Pancreas (tissue), 10 donors: ENCODE measurements around the gene ZNF423. TPM values are rescaled to one million over a fixed set of nuclear protein-coding genes. Genes with fewer than 3 reads are reported as not detected.

ENCODE experiments used
- ATAC-seq, 4 donors: fragments of 200-7000 bp; cut with Tn5 transposase; one replicate each; pipeline versions ENCODE4 v1.8.0 to v1.9.1; 2020; ENCODE audit warnings: mild to moderate bottlenecking in 4 of 4, moderate library complexity in 4 of 4
- DNase-seq, 6 donors: peaks; one replicate each; pipeline ENCODE4 v3.0.0-alpha.2; 2020
- FAIRE-seq: peaks from 2 replicates; lab custom pipeline; 2012; peaks lifted over from hg19 to GRCh38; lab: Jason Lieb, UNC
- H3K27ac ChIP-seq, 4 donors: fragments of 200-600 bp; sonication (generic); 1 replicate in 3 of 4; 2 replicates in 1 of 4; pipeline versions ENCODE4 v1.5.0 to v1.8.0; 2020
- H3K27me3 ChIP-seq, 4 donors: fragments of 200-600 bp; one replicate each; pipeline ENCODE4 v1.8.0; 2021
- H3K36me3 ChIP-seq, 3 donors: fragments of 200-600 bp; sonication (generic) in 1 of 3; one replicate each; pipeline versions ENCODE4 v1.5.0 to v1.8.0; 2020 to 2021
- H3K4me1 ChIP-seq, 3 donors: fragments of 200-600 bp; one replicate each; pipeline ENCODE4 v1.8.0; 2021
- H3K4me3 ChIP-seq, 4 donors: fragments of 200-600 bp; sonication (generic) in 2 of 4; one replicate each; pipeline versions ENCODE4 v1.5.0 to v1.8.0; 2020 to 2021
- H3K9me3 ChIP-seq, 4 donors: fragments of 200-600 bp; one replicate each; pipeline ENCODE4 v1.8.0; 2021
- WGBS, 2 donors: extraction: QIAGEN DNeasy Blood & Tissue Kit; methylation state at CpG; one replicate each; pipeline ENCODE4 v1.1.7; 2013; 5-methylcytosine and 5-hydroxymethylcytosine counted together
- intact Hi-C, 3 donors: fragments of 100-400 bp; cut with DNase I; formaldehyde crosslinking; loops; one replicate each; pipeline versions ENCODE4 v1.11.1 to v1.14.2; 2022
- polyA plus RNA-seq, 2 donors: library from polyadenylated mRNA; stranded (reverse); fragments of 200-250 nt; gene quantifications; one replicate each; pipeline ENCODE4 v1.2.3, GENCODE V29; 2013
- total RNA-seq, 6 donors: library from RNA; stranded (reverse); fragmentation: NEBNext Ultra II Directional in 4 of 6; extraction: Animal tissue kit (Norgen Biotek cat#: 25700) in 4 of 6; gene quantifications; one replicate each; pipeline versions ENCODE4 v1.2.1 to v1.2.4, GENCODE V29; 2021 to 2023
- TF ChIP-seq, protein P1 (sequence below), 4 donors: fragments of 200-600 bp; sonication (generic) in 3 of 4; IDR thresholded peaks; one replicate each; pipeline versions ENCODE4 v1.5.0 to v1.8.0; 2021; ENCODE audit warnings: antibody characterized with exemption in 4 of 4
- donor health status: healthy with polysubstance abuse.
- donor health status: DM: no; HTN: no; CAD: no; lungs with moderate emphysema.
- donor health status: DM: no; HTN: no; CAD: no.
- donor health status: control.
- donor health status: control.
- donor health status: Bipolar disorder and iron deficiency.
- donor health status: DM: yes; HTN: yes; CAD: no.
- donor health status: DM: no; HTN: no; CAD: no.
- donor health status: DM: no; HTN: no; CAD: no.
- donor health status: DM: yes; HTN: yes; CAD: no.

Gene ZNF423
- total and polyA plus RNA-seq, 8 donors: 0.61 to 5.1 (median 3.0) TPM

DNA sequence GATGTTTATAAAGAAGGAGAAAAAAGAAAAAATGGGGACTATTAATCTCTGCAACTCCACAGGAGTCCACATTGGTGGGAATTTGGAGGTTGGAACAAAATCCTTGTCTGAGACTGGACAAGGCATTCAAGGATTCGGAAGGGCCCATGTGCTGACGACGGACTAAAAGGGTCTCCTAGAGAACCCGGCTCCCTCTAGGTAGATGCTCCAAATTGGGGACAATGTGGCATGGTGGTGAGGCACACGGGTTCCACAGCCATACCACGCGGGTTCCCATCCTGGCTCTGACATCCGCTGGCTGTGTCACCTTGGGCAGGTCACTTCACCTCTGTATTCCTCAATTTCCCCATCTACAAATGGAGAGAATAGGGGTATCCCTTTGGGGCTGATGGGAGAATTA, 254.9 kb downstream of the ZNF423 start:
- no peak overlapping the region for H3K4me3 ChIP-seq
- no peaks in the 10 kb centered on the region for H3K36me3 ChIP-seq
- no peaks in the 10 kb centered on the region for H3K27me3 ChIP-seq
- H3K9me3 ChIP-seq: no peaks in the 10 kb centered on the region
- WGBS, 2 donors: 94 to 97% methylated on average over 8 of the region's 8 CpGs
- intact Hi-C loops: no loop called here
- H3K27ac ChIP-seq: no peak overlapping the region
- FAIRE-seq (no peak), DNase-seq (no peak), ATAC-seq (no peak)
- no peaks in the 10 kb centered on the region for H3K4me1 ChIP-seq
- TF ChIP-seq, protein P1, sequence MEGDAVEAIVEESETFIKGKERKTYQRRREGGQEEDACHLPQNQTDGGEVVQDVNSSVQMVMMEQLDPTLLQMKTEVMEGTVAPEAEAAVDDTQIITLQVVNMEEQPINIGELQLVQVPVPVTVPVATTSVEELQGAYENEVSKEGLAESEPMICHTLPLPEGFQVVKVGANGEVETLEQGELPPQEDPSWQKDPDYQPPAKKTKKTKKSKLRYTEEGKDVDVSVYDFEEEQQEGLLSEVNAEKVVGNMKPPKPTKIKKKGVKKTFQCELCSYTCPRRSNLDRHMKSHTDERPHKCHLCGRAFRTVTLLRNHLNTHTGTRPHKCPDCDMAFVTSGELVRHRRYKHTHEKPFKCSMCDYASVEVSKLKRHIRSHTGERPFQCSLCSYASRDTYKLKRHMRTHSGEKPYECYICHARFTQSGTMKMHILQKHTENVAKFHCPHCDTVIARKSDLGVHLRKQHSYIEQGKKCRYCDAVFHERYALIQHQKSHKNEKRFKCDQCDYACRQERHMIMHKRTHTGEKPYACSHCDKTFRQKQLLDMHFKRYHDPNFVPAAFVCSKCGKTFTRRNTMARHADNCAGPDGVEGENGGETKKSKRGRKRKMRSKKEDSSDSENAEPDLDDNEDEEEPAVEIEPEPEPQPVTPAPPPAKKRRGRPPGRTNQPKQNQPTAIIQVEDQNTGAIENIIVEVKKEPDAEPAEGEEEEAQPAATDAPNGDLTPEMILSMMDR (IDR thresholded peaks at IDR 0.05): no peak

DNA sequence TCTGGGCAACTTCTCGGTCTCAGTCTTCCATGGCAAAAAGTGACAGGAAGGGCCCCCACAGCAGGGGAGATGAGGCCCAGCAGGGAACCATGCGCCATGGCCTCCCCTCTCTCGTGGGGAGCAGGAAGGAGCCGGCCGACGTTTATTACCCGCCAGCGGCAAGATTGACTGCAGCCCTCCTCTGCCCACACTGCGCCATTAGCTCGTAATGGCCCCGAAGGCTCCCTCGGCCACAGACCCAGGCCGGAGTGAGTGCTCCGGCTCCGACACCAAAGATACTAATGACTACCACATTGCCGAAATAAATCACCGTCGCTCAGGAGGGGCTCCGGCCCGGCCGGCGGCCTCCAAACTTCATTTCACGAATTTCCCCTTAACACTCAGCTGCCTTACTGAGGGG, 255.4 kb downstream of the ZNF423 start:
- Histone ChIP-seq H3K4me3 (no peak overlapping the region), H3K9me3 (no peaks in the 10 kb centered on the region), H3K36me3 (no peaks in the 10 kb centered on the region), H3K27me3 (no peaks in the 10 kb centered on the region), H3K27ac (no peak overlapping the region), H3K4me1 (no peaks in the 10 kb centered on the region)
- 91 to 93% methylated on average over 23 of the region's 23 CpGs for WGBS, 2 donors
- intact Hi-C loops: no loop called here
- FAIRE-seq: no peak
- no peak for ATAC-seq
- TF ChIP-seq, protein P1 (IDR thresholded peaks at IDR 0.05): no peak
- no peak for DNase-seq

DNA sequence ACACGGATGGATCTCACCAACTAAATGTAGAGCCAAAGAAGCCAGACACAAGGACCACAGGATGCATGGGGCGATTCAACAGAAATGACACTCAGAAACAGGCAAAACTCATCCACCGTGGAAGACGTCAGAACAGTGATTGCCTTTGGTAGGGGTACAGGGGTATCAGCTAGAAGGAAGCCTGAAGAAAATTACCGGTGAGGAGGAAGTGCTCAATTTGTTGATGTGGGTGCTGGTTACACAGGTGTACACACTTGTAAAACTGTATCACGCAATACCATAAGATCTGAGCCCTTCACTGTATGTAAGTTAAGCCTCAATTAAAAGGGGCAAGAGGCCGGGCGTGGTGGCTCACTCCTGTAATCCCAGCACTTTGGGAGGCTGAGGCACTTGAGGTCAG, 256.2 kb downstream of the ZNF423 start:
- TF ChIP-seq, protein P1 (IDR thresholded peaks at IDR 0.05): no peak
- ATAC-seq (no peak), FAIRE-seq (no peak), DNase-seq (no peak)
- H3K36me3 ChIP-seq: no peaks in the 10 kb centered on the region
- intact Hi-C loops: no loop called here
- no peaks in the 10 kb centered on the region for H3K4me1 ChIP-seq
- 89 to 90% methylated on average over 8 of the region's 8 CpGs for WGBS, 2 donors
- no peak overlapping the region for H3K4me3 ChIP-seq
- no peaks in the 10 kb centered on the region for H3K27me3 ChIP-seq
- no peak overlapping the region for H3K27ac ChIP-seq
- H3K9me3 ChIP-seq: no peaks in the 10 kb centered on the region

DNA sequence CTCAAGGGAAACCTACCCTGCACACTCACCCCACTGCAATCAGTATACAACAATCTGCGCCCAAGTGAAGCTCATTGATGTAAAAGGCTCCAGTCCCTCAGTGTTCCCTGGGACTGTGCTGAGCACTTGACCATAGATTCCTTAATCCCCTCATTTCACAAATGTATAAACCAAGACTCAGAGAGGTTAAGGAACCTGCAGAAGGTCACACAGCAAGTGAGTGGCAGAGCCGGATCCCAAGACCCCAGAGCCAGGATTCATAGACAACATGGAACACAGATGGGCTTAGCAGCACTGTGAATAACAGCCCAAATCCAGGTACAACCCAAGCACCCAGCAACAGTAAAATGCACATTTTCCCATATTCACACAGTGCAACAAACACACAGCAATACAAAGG, 256.6 kb downstream of the ZNF423 start:
- ATAC-seq (no peak), DNase-seq (no peak), FAIRE-seq (no peak)
- Histone ChIP-seq H3K36me3 (no peaks in the 10 kb centered on the region), H3K4me1 (no peaks in the 10 kb centered on the region), H3K27me3 (no peaks in the 10 kb centered on the region), H3K4me3 (no peak overlapping the region), H3K27ac (no peak overlapping the region), H3K9me3 (no peaks in the 10 kb centered on the region)
- TF ChIP-seq, protein P1 (IDR thresholded peaks at IDR 0.05): no peak
- WGBS, 2 donors: 94 to 96% methylated on average over 2 of the region's 2 CpGs
- intact Hi-C loops: no loop called here

DNA sequence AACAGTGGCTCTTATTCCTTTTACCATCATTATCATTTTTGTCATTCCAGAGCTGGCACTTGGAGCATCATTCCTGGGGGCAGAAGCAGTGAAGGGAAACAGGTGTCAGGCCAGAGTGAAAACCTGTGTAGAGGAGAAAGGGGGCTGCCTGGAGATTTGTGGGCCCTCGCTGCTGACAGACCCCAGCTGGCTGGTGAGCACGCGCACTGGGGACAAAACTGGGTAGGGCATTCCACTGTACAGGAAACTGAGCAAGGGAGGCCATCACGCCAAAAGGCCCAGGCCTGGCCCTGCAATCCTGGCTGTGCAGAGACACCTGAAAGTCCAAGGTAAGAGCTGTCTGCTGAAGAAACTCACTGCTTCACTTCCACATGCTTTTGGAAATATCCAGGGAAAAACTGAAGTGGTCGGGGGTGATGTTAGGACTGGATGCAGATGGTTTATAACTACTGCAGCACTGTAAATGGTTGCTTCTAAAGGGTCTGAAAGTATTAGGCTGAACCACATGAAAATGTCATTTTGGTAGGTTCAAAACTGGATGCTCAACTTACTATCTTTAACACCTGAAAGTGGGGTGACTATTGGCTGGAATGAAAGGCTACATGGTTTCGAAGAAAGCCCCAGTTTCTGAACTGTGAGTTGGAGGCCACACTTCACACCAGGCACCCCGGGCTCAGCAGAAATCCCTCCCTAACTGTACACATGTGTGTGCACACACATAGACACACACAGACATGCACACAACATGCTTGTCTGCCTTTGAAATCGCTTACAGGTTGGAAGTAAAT, 257.3 kb downstream of the ZNF423 start:
- intact Hi-C loops: no loop called here
- TF ChIP-seq, protein P1 (IDR thresholded peaks at IDR 0.05): no peak
- FAIRE-seq (no peak), ATAC-seq (no peak), DNase-seq (no peak)
- H3K9me3 ChIP-seq: no peaks in the 10 kb centered on the region
- H3K27me3 ChIP-seq: no peaks in the 10 kb centered on the region
- no peak overlapping the region for H3K27ac ChIP-seq
- no peak overlapping the region for H3K4me3 ChIP-seq
- WGBS, 2 donors: 84 to 85% methylated on average over 8 of the region's 8 CpGs
- H3K4me1 ChIP-seq: no peaks in the 10 kb centered on the region
- H3K36me3 ChIP-seq: no peaks in the 10 kb centered on the region
